Peyer's patch (tissue), 4 donors: Measurements from ENCODE around the gene COX8A.

ENCODE experiments used
- POLR2A ChIP-seq, 2 donors: fragments of 450-650 bp; IDR thresholded peaks; one replicate each; pipeline ENCODE4 v1.5.1; 2017; ENCODE audit warnings: antibody characterized with exemption in 2 of 2, mild to moderate bottlenecking in 2 of 2, moderate library complexity in 2 of 2
- TF ChIP-seq, protein P1 (sequence below), 6 experiments: fragments of 450-650 bp in 4 of 6; fragments of 200-600 bp in 2 of 6; sonication (generic) in 1 of 6; IDR thresholded peaks; one replicate each; pipeline ENCODE4 v1.5.1; 2017 to 2019; ENCODE audit warnings: antibody characterized with exemption in 6 of 6, mild to moderate bottlenecking in 3 of 6, moderate library complexity in 1 of 6

- TF ChIP-seq, protein P1, sequence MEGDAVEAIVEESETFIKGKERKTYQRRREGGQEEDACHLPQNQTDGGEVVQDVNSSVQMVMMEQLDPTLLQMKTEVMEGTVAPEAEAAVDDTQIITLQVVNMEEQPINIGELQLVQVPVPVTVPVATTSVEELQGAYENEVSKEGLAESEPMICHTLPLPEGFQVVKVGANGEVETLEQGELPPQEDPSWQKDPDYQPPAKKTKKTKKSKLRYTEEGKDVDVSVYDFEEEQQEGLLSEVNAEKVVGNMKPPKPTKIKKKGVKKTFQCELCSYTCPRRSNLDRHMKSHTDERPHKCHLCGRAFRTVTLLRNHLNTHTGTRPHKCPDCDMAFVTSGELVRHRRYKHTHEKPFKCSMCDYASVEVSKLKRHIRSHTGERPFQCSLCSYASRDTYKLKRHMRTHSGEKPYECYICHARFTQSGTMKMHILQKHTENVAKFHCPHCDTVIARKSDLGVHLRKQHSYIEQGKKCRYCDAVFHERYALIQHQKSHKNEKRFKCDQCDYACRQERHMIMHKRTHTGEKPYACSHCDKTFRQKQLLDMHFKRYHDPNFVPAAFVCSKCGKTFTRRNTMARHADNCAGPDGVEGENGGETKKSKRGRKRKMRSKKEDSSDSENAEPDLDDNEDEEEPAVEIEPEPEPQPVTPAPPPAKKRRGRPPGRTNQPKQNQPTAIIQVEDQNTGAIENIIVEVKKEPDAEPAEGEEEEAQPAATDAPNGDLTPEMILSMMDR (IDR thresholded peaks at IDR 0.05), result no peak
- TF ChIP-seq POLR2A (IDR thresholded peaks at IDR 0.05), result no peak
These were observed 5.0 kb downstream of the COX8A start for GRCh38 chr11:63979426-63979825.
